ENCODE data around the gene ATP2A2.
"Not testable (repeated sequence)": the region's sequence is repeated elsewhere in the genome, so short reads cannot be mapped to it uniquely, and the experiment has no call there.

Gene ATP2A2

DNA sequence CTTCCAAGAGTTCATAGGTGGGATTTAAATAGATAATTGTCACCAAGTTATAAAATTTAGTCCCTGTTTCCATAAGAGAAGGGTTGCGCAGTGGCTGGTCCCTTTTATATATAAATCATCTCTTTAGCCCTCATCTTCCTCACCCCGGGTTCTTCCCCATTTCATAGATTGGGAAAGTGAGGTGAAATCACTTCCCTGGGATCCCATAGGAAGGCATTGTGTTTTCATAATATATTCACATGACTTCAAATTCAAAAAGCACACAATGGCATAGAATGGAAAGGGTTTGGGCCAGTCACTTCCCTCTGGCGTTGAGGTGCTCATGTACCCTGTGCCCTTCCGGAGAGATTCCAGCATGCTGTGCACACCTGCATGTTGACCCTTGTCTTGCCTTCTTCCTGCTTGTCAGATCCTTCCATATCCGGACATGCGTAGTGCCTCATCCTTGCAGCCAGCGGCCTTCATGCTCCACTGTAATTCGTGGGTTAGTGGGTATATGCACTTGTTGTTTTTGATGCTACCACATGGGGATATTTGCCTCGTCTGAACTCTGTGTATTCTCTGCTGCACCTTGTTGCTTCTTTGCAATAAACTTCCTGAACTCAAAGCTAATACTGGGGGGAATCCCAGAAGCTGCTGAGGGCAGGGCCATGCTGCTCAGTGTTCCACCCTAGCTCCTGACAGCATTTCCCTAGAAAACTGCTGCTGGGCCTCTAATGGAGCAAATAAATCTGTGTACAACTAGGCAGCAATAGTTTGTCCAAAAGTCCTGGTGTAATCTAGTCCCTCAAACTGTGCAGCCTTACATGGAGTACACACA lies 62.9 kb downstream of the ATP2A2 start:
- no peak for DNase-seq

DNA sequence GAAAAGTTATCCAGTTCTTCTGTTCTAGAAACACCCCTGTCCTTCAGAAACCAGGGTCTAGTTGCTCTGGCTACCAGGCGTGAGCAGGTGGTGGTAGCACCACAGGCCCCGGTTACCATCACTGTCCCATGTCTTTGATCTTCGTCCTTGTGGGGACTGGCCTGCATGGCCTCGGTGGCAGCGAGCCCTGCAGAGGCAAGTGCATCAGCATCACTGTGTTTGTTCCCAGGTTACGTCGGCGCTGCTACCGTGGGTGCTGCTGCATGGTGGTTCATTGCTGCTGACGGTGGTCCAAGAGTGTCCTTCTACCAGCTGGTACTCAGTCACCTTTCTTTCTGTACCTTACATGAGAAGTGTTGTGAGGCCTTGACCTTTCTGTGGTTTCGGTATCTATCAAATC lies 63.6 kb downstream of the ATP2A2 start:
- no peak for DNase-seq

DNA sequence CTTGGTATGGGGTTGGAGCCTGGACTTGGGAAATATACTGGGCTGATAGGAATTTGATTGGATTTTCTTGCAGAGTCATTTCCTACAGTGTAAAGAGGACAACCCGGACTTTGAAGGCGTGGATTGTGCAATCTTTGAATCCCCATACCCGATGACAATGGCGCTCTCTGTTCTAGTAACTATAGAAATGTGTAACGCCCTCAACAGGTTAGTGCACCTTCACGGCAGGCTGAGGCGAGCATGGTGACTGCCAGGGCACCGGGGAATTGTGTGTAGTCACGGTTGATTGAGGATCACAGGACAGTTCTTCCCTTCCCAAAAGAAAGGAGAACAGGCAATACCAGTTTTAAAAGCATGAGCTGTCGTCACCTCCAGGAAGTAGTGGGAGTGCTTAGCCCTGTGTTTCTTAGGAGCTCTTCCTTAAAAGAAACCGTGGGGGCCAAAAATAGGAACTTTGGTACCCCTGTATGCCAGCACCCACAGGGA lies 64.2 kb downstream of the ATP2A2 start:
- DNase-seq = no peak

DNA sequence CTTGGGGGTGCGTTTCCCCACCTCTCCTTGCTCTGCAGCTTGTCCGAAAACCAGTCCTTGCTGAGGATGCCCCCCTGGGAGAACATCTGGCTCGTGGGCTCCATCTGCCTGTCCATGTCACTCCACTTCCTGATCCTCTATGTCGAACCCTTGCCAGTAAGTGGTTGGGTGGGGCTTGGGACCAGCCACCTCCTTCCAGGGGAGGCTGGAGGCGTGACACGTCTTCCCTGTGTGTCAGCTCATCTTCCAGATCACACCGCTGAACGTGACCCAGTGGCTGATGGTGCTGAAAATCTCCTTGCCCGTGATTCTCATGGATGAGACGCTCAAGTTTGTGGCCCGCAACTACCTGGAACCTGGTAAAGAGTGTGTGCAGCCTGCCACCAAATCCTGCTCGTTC lies 64.9 kb downstream of the ATP2A2 start:
- DNase-seq = no peak

DNA sequence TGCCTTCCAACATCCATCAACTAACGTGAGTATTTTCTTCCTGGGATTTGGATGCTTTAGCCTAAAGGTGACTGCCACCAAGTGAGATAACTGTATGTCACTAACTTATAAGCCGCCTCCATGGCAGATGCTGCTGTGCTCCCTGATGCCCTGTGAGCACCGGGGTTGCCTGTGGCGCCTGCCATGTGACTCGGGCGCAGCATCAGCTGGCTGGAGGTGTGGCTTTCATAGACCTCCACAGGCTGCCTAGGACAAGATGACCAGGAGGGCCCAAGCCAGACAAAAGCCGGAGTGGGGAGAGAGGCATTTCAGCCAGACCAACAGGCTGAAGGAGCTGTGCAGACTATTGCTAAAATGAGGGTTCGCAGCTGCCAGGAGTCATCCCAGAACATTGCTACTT lies 66.7 kb downstream of the ATP2A2 start:
- DNase-seq = no peak

DNA sequence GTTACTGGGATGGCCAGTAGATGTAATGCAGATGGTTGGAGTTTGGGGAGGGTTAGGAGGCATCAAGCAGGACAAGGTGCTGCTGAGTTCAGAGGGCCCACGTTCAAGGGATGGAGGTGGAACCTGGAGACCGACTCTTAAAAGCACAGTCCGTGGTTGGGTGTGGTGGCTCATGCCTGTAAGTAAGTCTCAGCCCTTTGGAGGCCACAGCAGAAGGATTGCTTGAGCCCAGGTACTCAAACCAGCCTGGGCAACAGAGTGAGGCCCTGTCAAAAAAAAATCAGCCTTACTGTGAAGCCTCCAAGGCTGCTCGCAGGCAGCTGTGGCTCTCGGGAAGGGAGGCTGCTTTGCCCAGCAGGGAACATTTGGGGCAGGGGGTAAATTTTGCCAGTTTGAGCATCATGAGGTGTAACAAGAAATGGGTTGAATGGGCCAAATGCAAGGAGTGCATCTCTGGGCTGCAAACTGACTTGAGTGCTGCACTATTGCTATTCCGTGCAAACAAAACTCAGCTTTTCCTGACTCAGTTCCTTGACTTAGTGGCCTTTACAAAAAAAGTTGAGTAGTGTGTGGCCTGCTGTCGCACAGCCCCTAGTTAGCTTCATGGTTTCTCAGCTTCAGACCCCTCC lies 67.5 kb downstream of the ATP2A2 start:
- DNase-seq = no peak

DNA sequence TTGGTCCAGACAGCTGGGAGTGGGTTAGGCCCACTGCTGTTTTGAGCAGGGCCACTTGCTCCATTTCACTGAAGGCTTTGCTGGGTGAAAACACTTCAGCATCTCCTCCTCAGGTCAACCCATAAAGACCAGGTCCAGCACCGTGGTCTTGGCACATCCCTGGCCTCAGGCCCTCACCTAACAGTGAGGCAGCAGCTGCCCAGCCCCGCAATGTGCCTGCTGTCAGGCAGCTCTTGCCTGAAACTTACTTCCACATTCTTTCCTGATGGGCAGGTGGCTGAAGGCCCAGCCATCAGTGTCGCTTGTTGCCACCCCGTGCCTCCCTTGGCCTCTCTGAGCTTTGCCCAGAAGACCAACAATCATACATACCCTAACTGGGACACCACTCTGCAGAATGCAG lies 68.0 kb downstream of the ATP2A2 start:
- no peak for DNase-seq

DNA sequence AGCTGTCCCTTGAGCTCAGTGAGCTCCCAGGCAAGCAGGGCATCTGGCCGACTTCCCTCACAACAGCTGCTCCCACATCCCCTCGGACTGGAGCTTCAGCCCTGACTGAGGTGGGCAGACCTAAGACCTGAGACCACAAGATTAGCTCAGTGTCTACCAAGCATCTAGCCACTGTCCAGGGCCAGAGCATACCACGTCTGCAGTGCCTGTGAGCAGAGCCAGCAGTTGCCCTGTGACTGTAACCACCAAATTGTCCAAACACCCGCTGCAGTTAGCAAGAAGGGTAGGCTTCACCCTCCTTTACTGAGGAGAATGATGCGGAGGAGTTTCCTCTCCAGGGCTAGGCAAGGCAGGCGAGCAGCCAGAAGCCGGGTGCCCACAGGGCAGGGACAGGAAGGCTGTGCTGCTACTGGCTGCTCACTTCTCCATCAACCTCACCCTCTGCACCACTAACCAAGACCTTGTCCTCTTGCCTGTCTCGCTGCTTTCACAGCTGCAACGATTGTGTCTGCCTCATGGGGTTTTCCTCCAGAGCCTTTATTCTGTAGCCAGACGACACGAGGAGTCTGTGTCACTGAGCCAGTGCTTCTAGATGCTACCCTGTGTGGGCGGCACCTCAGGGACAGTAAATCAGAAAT lies 68.6 kb downstream of the ATP2A2 start:
- DNase-seq = no peak

DNA sequence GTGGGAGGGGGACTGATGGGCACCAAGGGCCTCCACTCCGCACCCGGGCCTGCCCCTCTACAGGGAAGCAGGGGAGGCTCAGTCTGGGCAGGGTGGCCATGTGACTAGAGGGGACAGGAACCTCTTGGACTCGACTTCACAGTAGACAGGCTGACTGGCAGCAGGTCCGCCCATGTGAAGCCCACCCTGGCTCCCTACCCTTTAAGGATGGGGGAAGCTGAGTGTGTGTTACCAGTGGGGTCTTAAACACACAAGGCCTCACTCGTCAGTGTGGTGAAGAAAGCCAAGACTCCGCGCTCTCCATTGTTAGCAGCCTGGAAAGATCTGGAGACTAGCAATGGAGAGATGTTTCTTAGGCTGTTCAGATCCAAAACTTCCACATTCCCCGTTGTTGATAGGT lies 70.1 kb downstream of the ATP2A2 start:
- DNase-seq = no peak

DNA sequence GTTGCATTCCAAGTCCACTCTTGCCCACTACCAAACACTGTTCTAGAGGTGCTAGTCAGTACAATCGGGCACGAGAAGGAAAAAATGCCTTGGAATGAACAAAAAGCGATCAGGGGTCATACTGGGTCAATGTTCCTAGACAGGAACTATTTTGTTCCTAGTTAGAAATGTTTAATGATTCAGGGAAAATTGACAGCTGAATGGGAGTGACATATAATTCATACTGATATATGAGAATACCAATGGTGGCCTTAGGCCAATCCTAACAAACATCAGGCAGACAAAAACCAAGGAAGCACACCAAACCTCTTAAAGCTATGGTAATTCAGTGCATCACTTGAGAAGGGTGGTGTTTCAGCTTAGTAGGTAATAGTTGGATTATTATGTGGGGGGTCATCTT lies 71.4 kb downstream of the ATP2A2 start:
- no peak for DNase-seq

DNA sequence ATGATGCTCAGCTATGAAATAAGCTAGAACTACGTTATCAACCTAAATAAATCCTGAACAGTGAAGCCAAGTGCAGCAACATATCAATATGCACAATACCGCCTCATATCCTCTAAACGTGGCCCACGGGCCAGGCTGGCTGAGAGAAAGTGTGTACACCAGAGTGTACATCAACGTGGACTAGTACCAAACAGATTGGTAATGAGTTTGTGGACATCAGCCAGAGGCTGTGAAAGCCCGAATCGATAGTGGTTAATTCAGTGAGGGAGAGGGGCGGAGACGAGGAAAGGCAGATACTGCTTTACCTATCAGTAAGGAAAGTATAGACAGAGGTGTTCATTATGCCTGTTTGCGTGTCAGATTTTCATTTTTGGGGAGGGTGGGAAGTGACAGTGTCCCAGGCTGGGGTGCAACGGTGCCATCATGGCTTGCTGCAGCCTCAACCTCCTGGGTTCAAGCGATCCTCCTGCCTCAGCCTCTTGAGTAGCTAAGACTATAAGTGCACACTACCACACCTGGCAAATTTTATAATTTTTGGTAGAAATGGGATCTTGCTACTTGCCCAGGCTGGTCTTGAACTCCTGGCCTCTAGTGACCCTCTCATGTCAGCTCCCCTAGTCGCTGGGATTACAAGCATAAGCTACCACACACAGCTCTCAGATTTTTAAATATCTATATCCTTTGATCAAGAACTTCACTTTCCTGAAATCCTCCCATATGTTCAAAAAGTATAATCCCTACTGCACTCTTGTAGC lies 72.3 kb downstream of the ATP2A2 start:
- DNase-seq = no peak

DNA sequence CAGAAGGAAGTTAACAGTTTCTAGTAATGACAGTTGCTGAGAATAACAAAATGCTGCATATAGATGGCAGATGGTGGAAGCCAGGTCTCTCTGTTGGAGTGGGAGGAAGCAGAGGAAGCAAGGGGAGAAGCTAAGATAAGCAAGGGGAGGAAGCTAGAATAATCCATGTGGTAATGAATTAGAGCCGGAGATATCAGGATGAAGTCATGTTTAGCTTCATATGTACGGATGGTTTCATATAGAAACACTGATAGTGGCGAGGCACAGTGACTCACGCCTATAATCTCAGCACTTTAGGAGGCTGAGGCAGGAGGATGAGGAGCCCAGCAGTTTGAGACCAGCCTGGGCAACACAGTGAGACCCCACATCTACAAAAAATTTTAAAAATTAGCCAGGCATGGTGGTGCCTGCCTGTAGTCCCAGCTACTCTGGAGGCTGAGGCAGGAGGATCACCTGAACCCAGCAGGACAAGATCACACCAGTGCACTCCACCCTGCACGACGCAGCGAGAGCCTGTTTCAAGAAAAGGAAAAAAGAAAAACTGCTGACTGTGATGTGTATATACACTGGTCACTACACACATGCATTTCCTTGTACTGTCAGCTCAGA lies 73.2 kb downstream of the ATP2A2 start:
- DNase-seq = no peak

DNA sequence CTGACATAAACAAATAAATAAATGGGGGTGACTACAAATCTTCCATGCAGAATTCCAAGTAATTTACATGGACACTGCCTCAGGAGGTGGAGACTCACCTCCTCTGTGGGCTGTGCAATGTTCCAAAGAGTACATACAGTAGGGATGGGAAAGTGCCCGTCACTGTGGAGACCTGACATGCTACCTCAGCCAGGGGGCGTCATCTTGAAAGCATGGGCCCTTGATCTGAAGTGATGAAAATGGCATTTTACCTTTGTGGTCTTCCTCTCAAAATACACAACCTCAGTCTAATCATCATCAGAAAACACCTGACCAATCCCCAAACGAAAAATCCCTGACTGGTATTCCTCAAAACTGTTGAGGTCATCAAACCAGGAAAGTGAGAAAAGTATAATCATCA lies 74.0 kb downstream of the ATP2A2 start:
- peak; percentile 5 for DNase-seq

DNA sequence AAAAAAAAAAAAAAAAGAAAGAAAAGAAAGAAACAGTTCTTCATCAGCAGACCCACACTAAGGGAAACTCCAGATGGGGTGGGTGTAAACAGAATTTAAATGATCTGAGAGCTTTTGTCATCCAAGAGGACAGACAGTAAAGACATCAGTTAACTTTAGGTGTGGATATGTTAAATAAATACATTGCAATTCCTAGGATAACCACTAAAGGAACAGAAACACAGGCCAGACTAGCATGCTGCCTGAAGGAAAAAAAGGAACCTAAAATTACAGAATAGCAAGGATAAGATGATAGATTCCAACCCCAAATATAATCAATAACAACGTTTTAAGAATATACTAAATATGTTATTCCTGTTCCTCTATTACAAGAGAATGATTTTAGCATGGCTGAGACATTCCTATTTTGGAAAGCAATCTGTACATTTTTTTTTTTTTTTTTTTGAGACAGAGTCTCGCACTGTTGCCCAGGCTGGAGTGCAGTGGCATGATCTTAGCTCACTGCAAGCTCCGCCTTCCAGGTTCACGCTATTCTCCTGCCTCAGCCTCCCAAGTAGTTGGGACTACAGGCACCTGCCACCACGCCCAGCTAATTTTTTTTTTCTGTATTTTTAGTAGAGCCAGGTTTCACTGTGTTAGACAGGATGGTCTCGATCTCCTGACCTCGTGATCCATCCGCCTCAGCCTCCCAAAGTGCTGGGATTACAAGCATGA lies 77.5 kb downstream of the ATP2A2 start:
- DNase-seq = not testable (repeated sequence)

DNA sequence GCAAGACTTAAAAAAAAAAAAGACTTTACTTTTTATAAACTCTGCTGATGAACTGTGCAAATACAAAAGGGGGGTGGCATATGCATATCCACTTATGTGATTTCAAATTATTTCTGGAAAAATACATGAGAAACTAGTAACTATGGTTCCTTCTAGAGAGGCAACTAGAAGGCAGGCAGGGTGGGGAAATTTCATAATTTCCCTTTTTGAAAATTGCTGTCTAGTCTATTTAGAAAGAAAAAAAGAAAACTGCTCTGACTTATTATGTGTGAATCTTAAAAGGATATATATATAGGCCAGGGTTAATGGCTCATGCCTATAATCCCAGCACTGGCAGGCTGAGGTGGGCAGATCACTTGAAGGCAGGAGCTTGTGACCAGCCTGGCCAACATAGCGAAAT lies 80.2 kb downstream of the ATP2A2 start:
- DNase-seq = no peak

DNA sequence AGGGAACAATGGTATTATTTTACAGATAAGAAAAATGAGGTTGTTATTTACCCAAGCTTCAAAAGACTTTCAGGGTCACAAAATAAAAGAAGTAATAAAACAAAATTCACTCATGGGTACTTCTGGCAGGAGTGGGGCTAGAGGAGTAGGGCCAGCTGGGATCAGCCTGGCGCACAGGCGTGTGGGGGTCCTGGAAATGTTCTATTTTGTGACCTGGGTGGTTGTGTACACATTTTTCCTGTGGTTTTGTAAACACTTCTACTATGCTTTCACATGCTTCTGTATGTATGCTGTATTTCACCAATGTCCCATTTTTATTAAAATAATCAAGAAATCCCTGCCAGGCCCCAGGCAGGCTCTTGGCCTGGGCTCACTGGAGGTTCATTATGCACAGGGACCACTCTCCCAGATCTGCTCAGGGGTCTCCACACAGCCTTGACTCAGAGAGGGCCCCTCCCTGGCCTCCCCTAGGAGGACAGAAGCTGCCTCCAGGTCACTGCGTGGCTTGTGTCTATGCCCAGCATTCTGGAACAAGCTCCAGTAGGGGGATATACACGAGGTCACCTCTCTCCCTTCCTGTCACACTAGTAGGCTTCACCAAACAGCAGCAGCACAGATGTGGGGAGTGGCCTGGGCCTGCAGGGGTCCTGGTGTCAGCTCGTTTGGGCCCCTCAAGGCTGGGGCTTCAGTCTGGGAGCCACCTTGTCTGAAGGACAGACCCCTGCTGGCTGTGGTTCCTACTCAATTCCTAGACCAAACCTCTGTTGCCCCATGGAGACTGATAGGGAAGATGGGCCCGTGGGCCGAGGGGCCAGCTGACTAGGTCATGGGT lies 84.7 kb downstream of the ATP2A2 start:
- no peak for DNase-seq

DNA sequence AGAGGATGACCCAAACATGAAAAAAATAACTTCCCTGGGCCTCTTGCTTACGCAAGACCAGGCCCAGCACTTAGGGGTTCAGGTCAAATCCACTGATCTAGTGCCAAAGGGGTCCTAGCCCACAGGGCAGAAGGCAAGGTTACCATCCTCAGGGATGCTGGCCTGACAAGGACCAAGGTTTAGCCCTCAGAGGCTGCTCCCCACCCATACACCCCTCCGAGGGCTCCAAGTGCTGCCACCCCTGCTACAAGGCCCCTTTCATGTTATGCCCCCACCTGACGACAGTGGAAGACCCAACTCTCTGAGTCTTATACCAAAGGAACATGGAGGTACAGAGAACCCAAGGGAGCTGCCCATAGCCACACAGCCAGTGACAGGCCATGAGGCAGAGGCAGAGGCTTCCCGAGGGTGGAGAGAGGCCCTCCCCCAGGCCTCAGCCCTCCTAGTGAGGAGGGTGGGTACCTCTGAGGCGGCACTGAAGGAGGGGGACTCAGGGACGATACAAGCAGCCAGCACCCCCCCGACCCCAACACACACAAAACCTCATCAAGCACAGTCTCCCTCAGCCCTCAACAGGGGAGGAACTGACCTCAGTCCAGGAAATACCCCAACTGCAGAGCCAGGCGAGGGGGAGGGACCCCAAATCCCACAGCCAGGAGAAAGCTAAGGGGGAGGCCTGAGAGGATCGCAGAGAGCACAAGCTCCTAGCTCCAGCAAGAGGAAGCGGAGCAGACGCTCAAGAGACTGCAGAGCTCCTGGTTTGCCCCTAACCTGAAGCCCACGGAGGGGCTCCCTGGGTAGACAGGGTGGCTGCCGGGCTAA lies 85.5 kb downstream of the ATP2A2 start:
- no peak for DNase-seq

DNA sequence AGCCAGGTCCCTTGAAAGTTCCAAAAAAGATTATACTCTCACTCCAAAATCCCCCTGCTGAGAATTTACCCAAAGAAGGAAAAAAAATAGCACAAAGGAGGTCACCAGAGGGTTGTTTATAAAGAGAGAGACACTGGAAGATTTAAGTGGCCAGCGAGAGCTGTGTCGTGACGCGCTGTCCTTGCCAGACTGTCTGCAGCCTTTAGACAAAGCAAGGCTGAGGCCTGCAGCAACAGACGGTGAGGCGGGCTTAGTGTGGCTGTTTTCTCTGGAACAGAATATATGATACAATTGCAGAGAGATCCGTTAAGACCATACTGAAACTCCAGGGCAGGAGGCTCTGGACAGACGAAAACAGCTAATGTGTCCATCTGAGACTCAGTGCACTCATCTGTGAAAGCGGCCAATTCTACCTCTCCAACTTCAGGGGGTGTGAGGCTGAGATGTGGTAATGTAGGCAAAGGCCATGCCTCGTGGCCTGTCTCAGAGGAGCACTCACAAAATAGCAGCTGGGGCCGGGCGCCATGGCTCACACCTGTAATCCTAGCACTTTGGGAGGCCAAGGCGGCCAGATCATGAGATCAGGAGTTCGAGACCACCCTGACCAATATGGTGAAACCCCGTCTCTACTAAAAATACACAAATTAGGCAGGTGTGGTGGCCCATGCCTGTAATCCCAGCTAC lies 86.3 kb downstream of the ATP2A2 start:
- no peak for DNase-seq

DNA sequence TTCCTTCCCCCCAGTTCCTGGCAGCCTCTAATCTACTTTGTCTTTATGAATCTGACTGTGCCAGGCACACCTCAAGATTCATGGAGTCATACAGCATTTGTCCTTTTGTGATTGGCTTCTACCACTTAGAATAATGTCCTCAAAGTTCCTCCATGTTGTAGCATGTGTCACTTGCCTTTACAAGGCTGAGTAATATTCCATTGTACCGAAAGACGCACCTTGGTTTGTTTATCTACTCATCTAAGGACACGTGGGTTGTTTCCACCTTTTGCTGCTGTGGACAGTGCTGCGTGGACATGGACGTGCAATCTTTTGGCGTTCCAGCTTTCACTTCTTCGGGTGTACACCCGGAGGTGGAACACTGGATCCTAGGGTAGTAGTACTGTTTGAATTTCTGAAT lies 88.9 kb downstream of the ATP2A2 start:
- DNase-seq = no peak

DNA sequence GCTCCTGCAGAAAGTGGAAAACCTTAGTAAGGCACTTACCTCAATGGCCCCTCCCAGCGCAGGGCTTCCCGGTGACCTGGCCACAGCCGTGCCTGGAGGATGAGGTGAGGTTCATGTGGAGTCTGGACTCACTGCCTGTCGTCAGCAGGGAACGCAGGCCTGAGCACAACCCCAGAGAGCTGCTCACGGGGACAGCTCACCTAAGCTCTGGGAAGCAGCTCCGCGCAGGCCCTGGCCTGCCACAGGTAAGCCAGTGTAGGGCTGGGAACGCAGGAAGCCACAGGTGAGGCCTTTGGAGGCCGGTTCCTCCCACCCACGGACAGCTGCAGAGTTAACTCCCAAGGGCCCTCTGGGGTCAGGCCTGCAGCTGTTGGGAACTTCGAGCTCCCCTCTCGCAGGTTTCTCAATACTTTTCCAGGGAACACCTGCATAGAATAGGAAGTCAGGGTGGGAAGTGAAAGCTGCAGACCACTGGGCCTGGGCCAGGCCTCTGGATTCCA lies 89.7 kb downstream of the ATP2A2 start:
- no peak for DNase-seq
